WTC11 (cell line): ENCODE results near the gene NAAA. TPM values are rescaled to one million over a fixed set of nuclear protein-coding genes. Genes with fewer than 3 reads are reported as not detected.

Experiments
- ATAC-seq: fragments of 200-7000 bp; cut with Tn5 transposase; 2 replicates; pipeline ENCODE4 v1.10.0; 2021; ENCODE audit warnings: mild to moderate bottlenecking, moderate library complexity
- CTCF ChIA-PET: fragments of 300-600 bp; sonication (Branson Sonifier 250); formaldehyde crosslinking; loops from one replicate; lab custom pipeline; 2021; ENCODE audit warnings: antibody characterized with exemption; lab: Charles Lee
- POLR2A ChIA-PET: fragments of 350-600 bp; sonication (Branson Sonifier 250); formaldehyde crosslinking; loops from one replicate; lab custom pipeline; 2021; ENCODE audit warnings: antibody characterized with exemption; lab: Charles Lee
- DNase-seq: peaks from one replicate; pipeline ENCODE4 v3.0.0; 2021; ENCODE audit warnings: low spot score
- H3K27ac Mint-ChIP-seq: 2 replicates; pipeline ENCODE4 v1.8.0; 2021; ENCODE audit warnings: mixed read lengths
- H3K27me3 Mint-ChIP-seq: 2 replicates; pipeline ENCODE4 v1.8.0; 2021; ENCODE audit warnings: low read depth, mild to moderate bottlenecking, moderate library complexity, mixed read lengths
- H3K36me3 Mint-ChIP-seq: 2 replicates; pipeline ENCODE4 v1.8.0; 2021; ENCODE audit warnings: mixed read lengths
- H3K4me1 Mint-ChIP-seq: 2 replicates; pipeline ENCODE4 v1.8.0; 2022; ENCODE audit warnings: mixed read lengths
- H3K4me3 Mint-ChIP-seq: 2 replicates; pipeline ENCODE4 v1.8.0; 2021; ENCODE audit warnings: mild to moderate bottlenecking, moderate library complexity, mixed read lengths
- H3K9me3 Mint-ChIP-seq: 2 replicates; pipeline ENCODE4 v1.8.0; 2021; ENCODE audit warnings: mixed read lengths
- AR ChIP-seq: fragments of 250-450 bp; sonication (Bioruptor Pico); IDR thresholded peaks from 2 replicates; pipeline ENCODE4 v1.9.0; 2021; ENCODE audit warnings: mild to moderate bottlenecking
- ATF6 ChIP-seq: sonication (generic); formaldehyde crosslinking; IDR thresholded peaks from 2 replicates; pipeline ENCODE4 v1.8.1; 2023; ENCODE audit warnings: mild to moderate bottlenecking, missing genetic modification reagents
- CBFB ChIP-seq: sonication (generic); formaldehyde crosslinking; IDR thresholded peaks from 2 replicates; pipeline ENCODE4 v1.8.1; 2022; ENCODE audit warnings: mild to moderate bottlenecking, low read depth, missing genetic modification reagents
- CTCF ChIP-seq: fragments of 200-600 bp; IDR thresholded peaks from 2 replicates; pipeline ENCODE4 v1.8.0; 2022; ENCODE audit warnings: antibody characterized with exemption
- E2F1 ChIP-seq: sonication (generic); formaldehyde crosslinking; IDR thresholded peaks from 2 replicates; pipeline ENCODE4 v1.8.0; 2022; ENCODE audit warnings: mild to moderate bottlenecking, missing genetic modification reagents
- ESRRA ChIP-seq: sonication (generic); formaldehyde crosslinking; IDR thresholded peaks from 2 replicates; pipeline ENCODE4 v1.8.1; 2022; ENCODE audit warnings: mild to moderate bottlenecking, missing genetic modification reagents, borderline replicate concordance
- HMGXB4 ChIP-seq: sonication (generic); formaldehyde crosslinking; IDR thresholded peaks from 2 replicates; pipeline ENCODE4 v1.8.1; 2023; ENCODE audit warnings: mild to moderate bottlenecking, moderate library complexity, missing genetic modification reagents
- IRF2 ChIP-seq: sonication (generic); formaldehyde crosslinking; IDR thresholded peaks from 2 replicates; pipeline ENCODE4 v1.8.0; 2022; ENCODE audit warnings: low read depth, missing genetic modification reagents, borderline replicate concordance
- MAX ChIP-seq: sonication (generic); formaldehyde crosslinking; IDR thresholded peaks from 2 replicates; pipeline ENCODE4 v1.8.0; 2022; ENCODE audit warnings: mild to moderate bottlenecking, missing genetic modification reagents
- MXD4 ChIP-seq: fragments of 250-450 bp; sonication (Bioruptor Pico); IDR thresholded peaks from 2 replicates; pipeline ENCODE4 v1.8.0; 2021; ENCODE audit warnings: mild to moderate bottlenecking, moderate library complexity, borderline replicate concordance
- PRDM15 ChIP-seq: sonication (generic); formaldehyde crosslinking; IDR thresholded peaks from 2 replicates; pipeline ENCODE4 v1.8.0; 2022; ENCODE audit warnings: missing genetic modification reagents
- RELA ChIP-seq: sonication (generic); formaldehyde crosslinking; IDR thresholded peaks from 2 replicates; pipeline ENCODE4 v1.8.1; 2022; ENCODE audit warnings: missing genetic modification reagents, mild to moderate bottlenecking, borderline replicate concordance
- RORB ChIP-seq: fragments of 250-450 bp; sonication (Bioruptor Pico); IDR thresholded peaks from 2 replicates; pipeline ENCODE4 v1.9.0; 2021; ENCODE audit warnings: mild to moderate bottlenecking
- TCF7 ChIP-seq: sonication (generic); formaldehyde crosslinking; IDR thresholded peaks from 2 replicates; pipeline ENCODE4 v1.8.0; 2022; ENCODE audit warnings: mild to moderate bottlenecking, low read depth, missing genetic modification reagents, moderate library complexity
- TEAD4 ChIP-seq: sonication (generic); formaldehyde crosslinking; IDR thresholded peaks from 2 replicates; pipeline ENCODE4 v1.8.0; 2022; ENCODE audit warnings: mild to moderate bottlenecking, missing genetic modification reagents
- USF2 ChIP-seq: sonication (generic); formaldehyde crosslinking; IDR thresholded peaks from 2 replicates; pipeline ENCODE4 v1.8.1; 2023; ENCODE audit warnings: mild to moderate bottlenecking, missing genetic modification reagents, moderate library complexity
- ZNF425 ChIP-seq: fragments of 250-450 bp; sonication (Bioruptor Pico); conservative IDR thresholded peaks from 2 replicates; pipeline ENCODE4 v1.9.0; 2021; ENCODE audit warnings: mild to moderate bottlenecking
- total RNA-seq: library from RNA; stranded (reverse); gene quantifications from 3 replicates; pipeline ENCODE4 v1.2.3, GENCODE V29; 2021

NAAA gene
- total RNA-seq, 1 experiment from 2014 or later: 7.1 TPM

- TF ChIP-seq MAX (no peak), MXD4 (CRISPR knock-in tag) (no peak), USF2 (CRISPR knock-in tag) (no peak), CTCF (no peak), HMGXB4 (CRISPR knock-in tag) (no peak), RELA (no peak)
- TF ChIP-seq, all 79 proteins: peak for 0
Measured at GRCh38 chr4:75904076-75904475, 36.7 kb downstream of the NAAA start (continued).

- Mint-ChIP-seq H3K36me3 (peaks cover 12% of the 10 kb centered on the region), H3K27me3 (peaks cover 3% of the 10 kb centered on the region), H3K9me3 (peaks cover 21% of the 10 kb centered on the region), H3K4me3 (no peak within 1 kb of the TSS), H3K27ac (no peak within 1 kb of the TSS), H3K4me1 (peaks cover 8% of the 10 kb centered on the region)
- ChIA-PET POLR2A (no interaction called here), CTCF (interaction anchor here (1.3 kb wide), 1 partner anchor 185 kb away, joined by 5 read pairs; no protein-coding TSS in a partner anchor)
- DNase-seq: no peak
- ATAC-seq: no peak
- TF ChIP-seq ATF6 (CRISPR knock-in tag) (no peak), E2F1 (CRISPR knock-in tag) (no peak), ESRRA (no peak), PRDM15 (CRISPR knock-in tag) (no peak), AR (CRISPR knock-in tag) (no peak), TCF7 (CRISPR knock-in tag) (no peak), RORB (CRISPR knock-in tag) (no peak), MAX (no peak), TEAD4 (CRISPR knock-in tag) (no peak), IRF2 (no peak), MXD4 (CRISPR knock-in tag) (no peak), ZNF425 (no peak), CBFB (CRISPR knock-in tag) (no peak)
Measured at GRCh38 chr4:75902352-75902751, 38.5 kb downstream of the NAAA start, which contains the start of gene PPEF2. TSS of gene PPEF2 (minus strand) at chr4:75902452. CDS start at chr4:75896325, 6,127 bp downstream.
